GM10266 (cell line): ENCODE results near the gene TIMM10B.

ENCODE experiments used
- DNase-seq: peaks from one replicate; pipeline ENCODE4 v3.0.0; 2012; ENCODE audit errors: extremely low spot score
- CTCF ChIP-seq: IDR thresholded peaks from 2 replicates; pipeline ENCODE4 v1.5.1; 2012; ENCODE audit warnings: mild to moderate bottlenecking, low read depth; ENCODE audit not compliant: control insufficient read depth, insufficient read depth; ENCODE audit errors: missing control alignments

TIMM10B gene

GRCh38 chr11:6440906-6441358, 40.4 kb upstream of the TIMM10B start, which contains the start of gene HPX:
Gene HPX (minus strand): TSS chr11:6440987. CDS start chr11:6440963, 24 bp downstream.
- TF ChIP-seq CTCF: no peak
- no peak for DNase-seq

GRCh38 chr11:6442441-6442840, 38.9 kb upstream of the TIMM10B start:
- no peak for DNase-seq
- TF ChIP-seq CTCF: no peak

- DNase-seq: peak; percentile 74
- peak; percentile 83 for TF ChIP-seq CTCF
Measured at GRCh38 chr11:6443269-6444003, 37.9 kb upstream of the TIMM10B start.

- no peak for DNase-seq
- TF ChIP-seq CTCF: no peak
Measured at GRCh38 chr11:6448574-6448973, 32.7 kb upstream of the TIMM10B start.

GRCh38 chr11:6452219-6452618, 29.1 kb upstream of the TIMM10B start:
- DNase-seq: no peak
- TF ChIP-seq CTCF: no peak

GRCh38 chr11:6453152-6453551, 28.1 kb upstream of the TIMM10B start:
- DNase-seq: no peak
- no peak for TF ChIP-seq CTCF

- no peak for TF ChIP-seq CTCF
- DNase-seq: no peak
Measured at GRCh38 chr11:6455070-6455469, 26.2 kb upstream of the TIMM10B start.
